Testis (tissue), 3 donors: ENCODE results near the gene CBFA2T2. TPM values are rescaled to one million over a fixed set of nuclear protein-coding genes. Genes with fewer than 3 reads are reported as not detected.
"Not testable (repeated sequence)": the region's sequence is repeated elsewhere in the genome, so short reads cannot be mapped to it uniquely, and the experiment has no call there.

Experiments
- DNase-seq: peaks from one replicate; pipeline ENCODE4 v3.0.0-alpha.2; 2019
- H3K27ac ChIP-seq, 2 donors: fragments of 200-600 bp; sonication (generic); one replicate each; pipeline ENCODE4 v1.5.1; 2019
- H3K27me3 ChIP-seq: fragments of 200-600 bp; sonication (generic); one replicate; pipeline ENCODE4 v1.5.1; 2019
- H3K36me3 ChIP-seq: fragments of 200-600 bp; sonication (generic); one replicate; pipeline ENCODE4 v1.5.1; 2017; ENCODE audit warnings: low read depth; ENCODE audit errors: missing control alignments
- H3K4me1 ChIP-seq: fragments of 200-600 bp; sonication (generic); one replicate; pipeline ENCODE4 v1.5.1; 2019
- H3K4me3 ChIP-seq, 2 donors: fragments of 200-600 bp; sonication (generic); one replicate each; pipeline ENCODE4 v1.5.1; 2017 to 2019
- H3K9me3 ChIP-seq: fragments of 200-600 bp; sonication (generic); one replicate; pipeline ENCODE4 v1.5.1; 2017
- CTCF ChIP-seq, 3 experiments: fragments of 450-650 bp in 2 of 3; fragments of 200-600 bp in 1 of 3; sonication (generic) in 1 of 3; IDR thresholded peaks; one replicate each; pipeline ENCODE4 v1.5.1; 2016 to 2019; ENCODE audit warnings: antibody characterized with exemption in 3 of 3, mild to moderate bottlenecking in 2 of 3, moderate library complexity in 1 of 3
- POLR2A ChIP-seq: fragments of 450-650 bp; IDR thresholded peaks from one replicate; pipeline ENCODE4 v1.6.1; 2017; ENCODE audit warnings: antibody characterized with exemption, mild to moderate bottlenecking, moderate library complexity
- WGBS, 2 donors: methylation state at CpG; one replicate each; pipeline ENCODE4 v1.1.5; 2018; 5-methylcytosine and 5-hydroxymethylcytosine counted together
- intact Hi-C: fragments of 100-400 bp; cut with DNase I; formaldehyde crosslinking; loops from one replicate; pipeline ENCODE4 v1.15.1; 2023; ENCODE audit warnings: low total_unique reads
- polyA plus RNA-seq: library from polyadenylated mRNA; stranded (reverse); fragments of 350-450 nt; fragmentation: Illumina TruSeq; extraction: RNeasy Lipid Tissue Mini Kit (QIAGEN cat#74804); gene quantifications from one replicate; pipeline ENCODE4 v1.2.3, GENCODE V29; 2014; ENCODE audit warnings: low read depth, low replicate concordance; ENCODE audit not compliant: insufficient read depth
- total RNA-seq, 2 donors: library from RNA; depleted of rRNA; stranded (reverse); fragments of >200 nt; gene quantifications; one replicate each; pipeline ENCODE4 v1.2.3, GENCODE V29; 2016

Gene CBFA2T2
- total and polyA plus RNA-seq, 3 donors from 2014 or later, result 25.2 to 39.2 (median 33.1) TPM

GRCh38 chr20:33524261-33524660, 34.4 kb downstream of the CBFA2T2 start:
- H3K4me1 ChIP-seq, result no peaks in the 10 kb centered on the region
- H3K27me3 ChIP-seq, result no peaks in the 10 kb centered on the region
- no peak overlapping the region for H3K4me3 ChIP-seq
- DNase-seq, result no peak
- TF ChIP-seq CTCF (IDR thresholded peaks at IDR 0.05) (no peak), POLR2A (no peak)
- 59 to 61% methylated on average over 3 of the region's 3 CpGs for WGBS, 2 donors
- H3K9me3 ChIP-seq, result no peaks in the 10 kb centered on the region
- intact Hi-C loops, result no loop called here
- H3K36me3 ChIP-seq, result no peaks in the 10 kb centered on the region
- H3K27ac ChIP-seq, result no peak overlapping the region

- Histone ChIP-seq H3K4me3 (no peak overlapping the region), H3K4me1 (peaks cover 7% of the 10 kb centered on the region), H3K36me3 (no peaks in the 10 kb centered on the region), H3K9me3 (no peaks in the 10 kb centered on the region), H3K27me3 (no peaks in the 10 kb centered on the region), H3K27ac (no peak overlapping the region)
- 92 to 100% methylated on average over 2 of the region's 2 CpGs for WGBS, 2 donors
- DNase-seq, result no peak
- intact Hi-C loops, result no loop called here
- TF ChIP-seq CTCF (IDR thresholded peaks at IDR 0.05) (no peak), POLR2A (no peak)
These were observed 36.9 kb downstream of the CBFA2T2 start for GRCh38 chr20:33526769-33527168.

GRCh38 chr20:33531047-33531877, 41.4 kb downstream of the CBFA2T2 start:
- no peak for TF ChIP-seq POLR2A
- TF ChIP-seq CTCF (IDR thresholded peaks at IDR 0.05), result no peak
- intact Hi-C loops, result no loop called here
- Histone ChIP-seq H3K36me3 (no peaks in the 10 kb centered on the region), H3K4me3 (no peak overlapping the region), H3K9me3 (no peaks in the 10 kb centered on the region), H3K27me3 (no peaks in the 10 kb centered on the region), H3K27ac (no peak overlapping the region), H3K4me1 (peaks cover 12% of the 10 kb centered on the region)
- WGBS, 2 donors, result 57 to 66% methylated on average over 6 of the region's 6 CpGs
- DNase-seq, result no peak

- H3K27me3 ChIP-seq, result no peaks in the 10 kb centered on the region
- TF ChIP-seq POLR2A, result no peak
- no peaks in the 10 kb centered on the region for H3K36me3 ChIP-seq
- no peak for DNase-seq
- peaks cover 12% of the 10 kb centered on the region for H3K4me1 ChIP-seq
- WGBS, 2 donors, result 31 to 67% methylated on average over 1 of the region's 1 CpG
- no peak overlapping the region for H3K27ac ChIP-seq
- no peak overlapping the region for H3K4me3 ChIP-seq
- intact Hi-C loops, result no loop called here
- no peaks in the 10 kb centered on the region for H3K9me3 ChIP-seq
These were observed 42.0 kb downstream of the CBFA2T2 start for GRCh38 chr20:33531885-33532284.

GRCh38 chr20:33532753-33533459, 43.0 kb downstream of the CBFA2T2 start:
- Histone ChIP-seq H3K4me1 (peaks cover 12% of the 10 kb centered on the region), H3K9me3 (no peaks in the 10 kb centered on the region)
- WGBS, 2 donors, result 37 to 47% methylated on average over 2 of the region's 2 CpGs

GRCh38 chr20:33535717-33536116, 45.8 kb downstream of the CBFA2T2 start:
- H3K4me3 ChIP-seq, H3K36me3 ChIP-seq, intact Hi-C loops, DNase-seq, H3K9me3 ChIP-seq, H3K27ac ChIP-seq, H3K27me3 ChIP-seq: not testable (repeated sequence)
- H3K4me1 ChIP-seq, result peaks cover 12% of the 10 kb centered on the region
- WGBS, 2 donors, result 66 to 74% methylated on average over 3 to 8 of the region's 8 CpGs

More at GRCh38 chr20:33532753-33533459, 43.0 kb downstream of the CBFA2T2 start:
- no peak for DNase-seq
- Histone ChIP-seq H3K27me3 (no peaks in the 10 kb centered on the region), H3K36me3 (no peaks in the 10 kb centered on the region), H3K27ac (no peak overlapping the region), H3K4me3 (no peak overlapping the region)
- no peak for TF ChIP-seq CTCF (IDR thresholded peaks at IDR 0.05)
- no peak for TF ChIP-seq POLR2A
- intact Hi-C loops, result no loop called here
